Activated CD4-positive, alpha-beta memory T cell treated with anti-CD3 and anti-CD28 coated beads for 36 hours (primary cell): Measurements from ENCODE around the gene FOXE3. TPM values are rescaled to one million over a fixed set of nuclear protein-coding genes. Genes with fewer than 3 reads are reported as not detected.

Experiments
- CTCF ChIA-PET: fragments of 350-600 bp; sonication (Branson Sonifier 250); formaldehyde crosslinking; loops from one replicate; lab custom pipeline; 2021; ENCODE audit warnings: antibody characterized with exemption, inconsistent platforms; lab: Charles Lee
- POLR2A ChIA-PET: fragments of 350-600 bp; sonication (Branson Sonifier 250); formaldehyde crosslinking; loops from one replicate; lab custom pipeline; 2021; ENCODE audit warnings: antibody characterized with exemption; lab: Charles Lee
- DNase-seq: peaks from one replicate; pipeline ENCODE4 v3.0.0-alpha.2; 2020
- H3K27ac Mint-ChIP-seq: one replicate; pipeline ENCODE4 v1.8.0; 2021; ENCODE audit warnings: mixed read lengths
- H3K27me3 Mint-ChIP-seq: one replicate; pipeline ENCODE4 v1.8.0; 2021; ENCODE audit warnings: mixed read lengths
- H3K36me3 Mint-ChIP-seq: one replicate; pipeline ENCODE4 v1.8.0; 2021; ENCODE audit warnings: mixed read lengths
- H3K4me1 Mint-ChIP-seq: one replicate; pipeline ENCODE4 v1.8.0; 2021; ENCODE audit warnings: low read depth, mixed read lengths
- H3K4me3 Mint-ChIP-seq: one replicate; pipeline ENCODE4 v1.8.0; 2021; ENCODE audit warnings: mild to moderate bottlenecking, mixed read lengths
- H3K9me3 Mint-ChIP-seq: one replicate; pipeline ENCODE4 v1.8.0; 2021; ENCODE audit warnings: mixed read lengths
- intact Hi-C: fragments of 100-400 bp; cut with micrococcal nuclease; formaldehyde crosslinking; loops from one replicate; pipeline ENCODE4 v1.15.1; 2023
- total RNA-seq, 2 experiments: library from RNA; stranded (reverse); gene quantifications; one replicate each; pipeline ENCODE4 v1.2.3, GENCODE V29; 2021

The FOXE3 gene
- total RNA-seq, 2 experiments from 2014 or later = not detected

DNA sequence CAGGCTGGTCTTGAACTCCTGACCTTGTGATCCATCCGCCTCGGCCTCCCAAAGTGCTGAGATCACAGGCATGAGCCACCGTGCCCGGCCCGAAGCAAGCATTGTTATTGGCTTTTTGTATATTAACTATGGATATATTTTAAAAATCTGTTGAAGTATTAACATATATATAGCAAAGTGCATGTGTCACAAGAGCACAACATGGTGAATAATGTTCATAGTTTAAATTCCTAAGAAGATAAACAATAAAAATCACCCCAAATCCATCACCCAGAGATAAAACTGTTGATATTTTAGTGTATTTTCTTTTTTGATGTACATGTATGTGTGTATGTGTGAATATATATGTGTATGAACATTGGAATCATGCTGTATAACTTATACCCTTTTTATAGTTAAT is 9.1 kb upstream of the FOXE3 start:
- CTCF ChIA-PET = interaction anchor here (1.9 kb wide), 1 partner anchor 18 kb away, joined by 6 read pairs; no protein-coding TSS in a partner anchor
- Mint-ChIP-seq H3K4me1 (no peaks in the 10 kb centered on the region), H3K36me3 (no peaks in the 10 kb centered on the region), H3K27ac (no peak overlapping the region), H3K4me3 (no peak overlapping the region), H3K9me3 (no peaks in the 10 kb centered on the region), H3K27me3 (peaks cover 6% of the 10 kb centered on the region)
- intact Hi-C loops = no loop called here
- POLR2A ChIA-PET = no interaction called here
- no peak for DNase-seq

DNA sequence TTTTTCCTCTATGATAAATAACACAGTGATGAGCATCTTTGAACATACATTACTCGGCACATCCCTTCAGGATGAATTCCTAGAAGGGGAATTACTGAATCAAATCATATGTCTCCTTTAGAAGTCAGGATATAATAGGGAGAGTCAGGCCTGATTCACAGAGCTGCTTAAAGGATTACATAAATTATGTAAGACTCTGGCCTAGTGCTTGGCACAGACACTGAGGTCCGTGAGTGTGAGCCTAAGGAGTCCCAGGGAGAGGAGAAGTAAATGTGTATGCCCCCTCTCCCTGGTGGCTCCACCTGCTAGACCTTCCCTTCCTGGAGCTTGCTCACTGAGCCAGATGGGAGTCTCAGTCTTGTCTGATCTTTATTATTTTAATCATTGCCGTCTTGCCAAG is 8.6 kb upstream of the FOXE3 start:
- Mint-ChIP-seq H3K4me1 (no peaks in the 10 kb centered on the region), H3K9me3 (no peaks in the 10 kb centered on the region), H3K27me3 (peaks cover 6% of the 10 kb centered on the region), H3K36me3 (no peaks in the 10 kb centered on the region), H3K4me3 (no peak overlapping the region), H3K27ac (no peak overlapping the region)
- CTCF ChIA-PET = interaction anchor here (1.5 kb wide), 1 partner anchor 14 kb away, joined by 4 read pairs; no protein-coding TSS in a partner anchor
- POLR2A ChIA-PET = no interaction called here
- no peak for DNase-seq
- intact Hi-C loops = no loop called here

DNA sequence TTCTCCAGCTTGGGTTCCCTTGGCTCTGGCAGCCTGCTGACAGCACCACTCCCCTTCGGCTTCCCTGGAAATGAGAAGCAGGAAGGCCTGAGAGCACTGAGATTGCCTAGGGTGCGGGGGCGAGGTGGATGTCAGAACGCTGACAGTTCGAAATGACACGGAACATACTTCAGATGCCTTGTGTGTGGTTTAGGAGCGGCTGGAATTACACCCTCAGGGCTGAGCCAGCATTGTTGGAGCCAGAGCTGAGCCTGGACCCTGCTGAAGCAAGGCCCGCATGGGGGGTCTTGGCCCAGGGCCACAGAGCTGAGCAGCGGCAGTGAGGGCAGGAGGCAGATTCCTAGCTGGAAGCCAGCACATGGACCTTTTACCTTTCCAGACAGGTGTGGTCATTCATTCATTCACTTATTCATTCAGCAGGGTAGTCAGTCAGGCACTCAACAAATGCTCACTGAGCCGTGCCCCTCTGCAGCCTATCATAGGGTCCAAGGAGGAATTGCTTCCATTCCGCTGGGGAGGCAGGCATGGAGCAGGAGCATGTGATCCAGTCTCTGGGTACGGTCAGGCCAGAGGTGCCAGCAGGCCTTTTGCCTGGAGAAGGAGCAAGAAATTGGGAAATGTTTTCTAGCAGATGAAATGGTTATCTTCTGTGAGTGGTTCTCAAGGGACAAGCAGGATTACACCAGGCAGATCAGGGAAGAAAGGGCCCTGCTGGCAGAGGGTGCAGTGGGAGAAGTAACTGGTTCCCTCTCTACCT is 6.6 kb upstream of the FOXE3 start:
- intact Hi-C loops = no loop called here
- no peak overlapping the region for H3K27ac Mint-ChIP-seq
- no peak for DNase-seq
- peaks cover 7% of the 10 kb centered on the region for H3K27me3 Mint-ChIP-seq
- no peaks in the 10 kb centered on the region for H3K9me3 Mint-ChIP-seq
- H3K36me3 Mint-ChIP-seq = no peaks in the 10 kb centered on the region
- ChIA-PET CTCF (no interaction called here), POLR2A (no interaction called here)
- H3K4me1 Mint-ChIP-seq = no peaks in the 10 kb centered on the region
- H3K4me3 Mint-ChIP-seq = no peak overlapping the region

DNA sequence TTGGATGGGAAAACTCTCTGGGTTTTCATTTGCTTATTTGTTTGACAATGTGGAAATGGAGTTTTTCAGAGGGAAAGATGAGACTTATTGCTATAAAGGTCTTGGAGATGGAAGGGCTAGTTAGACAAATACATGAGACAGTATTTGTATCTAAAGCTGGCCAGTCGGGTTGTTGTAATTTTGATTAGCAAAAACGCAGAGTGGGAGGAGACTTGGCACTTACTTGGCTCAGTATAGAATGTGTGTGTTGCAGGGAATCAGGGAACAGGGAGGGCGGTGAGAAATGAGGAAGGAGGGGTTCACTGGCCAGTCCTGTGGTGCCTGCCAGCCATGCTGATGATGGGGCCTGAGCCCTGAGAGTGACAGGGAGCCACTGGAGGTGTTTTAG is 6.0 kb upstream of the FOXE3 start:
- no peaks in the 10 kb centered on the region for H3K4me1 Mint-ChIP-seq
- intact Hi-C loops = no loop called here
- no peak overlapping the region for H3K4me3 Mint-ChIP-seq
- H3K27me3 Mint-ChIP-seq = peaks cover 7% of the 10 kb centered on the region
- H3K36me3 Mint-ChIP-seq = no peaks in the 10 kb centered on the region
- no peak overlapping the region for H3K27ac Mint-ChIP-seq
- ChIA-PET POLR2A (no interaction called here), CTCF (no interaction called here)
- no peaks in the 10 kb centered on the region for H3K9me3 Mint-ChIP-seq
- DNase-seq = no peak

DNA sequence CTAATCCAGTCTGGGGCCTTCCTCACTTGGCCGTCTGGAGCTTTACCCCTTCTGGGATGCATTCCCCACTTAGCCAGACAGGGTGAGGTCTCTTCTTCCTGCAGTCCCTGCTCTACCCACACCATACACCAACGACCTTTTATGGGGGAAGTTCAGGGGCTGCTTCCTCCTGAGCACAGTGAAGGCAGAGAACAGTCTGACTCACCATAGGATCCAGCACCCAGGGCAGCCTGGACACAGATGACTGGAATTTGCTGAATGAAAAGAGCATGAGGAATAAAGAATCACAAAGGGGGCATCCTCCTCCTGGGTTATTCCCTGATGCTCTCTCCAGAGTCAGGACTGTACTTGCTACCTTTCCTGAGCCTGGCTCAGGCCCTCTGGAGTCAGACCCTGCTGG is 4.6 kb upstream of the FOXE3 start:
- CTCF ChIA-PET = interaction anchor here (0.6 kb wide), 1 partner anchor 47 kb away, joined by 3 read pairs; no protein-coding TSS in a partner anchor
- intact Hi-C loops = no loop called here
- DNase-seq = no peak
- Mint-ChIP-seq H3K27me3 (peaks cover 15% of the 10 kb centered on the region), H3K4me1 (no peaks in the 10 kb centered on the region), H3K36me3 (no peaks in the 10 kb centered on the region), H3K4me3 (no peak overlapping the region), H3K9me3 (no peaks in the 10 kb centered on the region), H3K27ac (no peak overlapping the region)
- POLR2A ChIA-PET = no interaction called here

DNA sequence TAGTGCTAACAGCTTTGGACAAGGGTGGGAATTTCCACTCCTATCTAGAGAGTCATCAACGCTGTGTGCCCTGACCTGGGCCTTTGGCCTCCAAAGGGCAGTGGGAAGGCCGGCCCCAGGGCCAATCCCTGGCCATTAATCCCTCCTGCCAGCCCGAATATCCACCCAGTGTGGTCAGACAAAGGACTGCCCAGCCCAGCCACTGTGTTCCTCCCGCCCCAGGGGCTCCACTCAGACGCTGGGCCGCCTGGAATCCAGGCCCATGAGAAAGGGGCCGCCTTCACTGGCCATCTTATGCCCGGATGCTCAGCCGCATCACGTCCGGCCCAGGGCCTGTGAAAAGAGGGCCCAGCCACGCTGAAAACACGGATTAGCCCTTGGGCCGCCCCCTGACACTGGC is 3.6 kb upstream of the FOXE3 start:
- Mint-ChIP-seq H3K4me3 (no peak overlapping the region), H3K9me3 (no peaks in the 10 kb centered on the region), H3K27ac (no peak overlapping the region), H3K27me3 (peaks cover 20% of the 10 kb centered on the region), H3K36me3 (no peaks in the 10 kb centered on the region), H3K4me1 (no peaks in the 10 kb centered on the region)
- DNase-seq = no peak
- ChIA-PET CTCF (interaction anchor here (1.0 to 1.8 kb wide), 2 partner anchors 11 to 24 kb away, joined by 3 to 6 read pairs; no protein-coding TSS in a partner anchor), POLR2A (no interaction called here)
- intact Hi-C loops = no loop called here

DNA sequence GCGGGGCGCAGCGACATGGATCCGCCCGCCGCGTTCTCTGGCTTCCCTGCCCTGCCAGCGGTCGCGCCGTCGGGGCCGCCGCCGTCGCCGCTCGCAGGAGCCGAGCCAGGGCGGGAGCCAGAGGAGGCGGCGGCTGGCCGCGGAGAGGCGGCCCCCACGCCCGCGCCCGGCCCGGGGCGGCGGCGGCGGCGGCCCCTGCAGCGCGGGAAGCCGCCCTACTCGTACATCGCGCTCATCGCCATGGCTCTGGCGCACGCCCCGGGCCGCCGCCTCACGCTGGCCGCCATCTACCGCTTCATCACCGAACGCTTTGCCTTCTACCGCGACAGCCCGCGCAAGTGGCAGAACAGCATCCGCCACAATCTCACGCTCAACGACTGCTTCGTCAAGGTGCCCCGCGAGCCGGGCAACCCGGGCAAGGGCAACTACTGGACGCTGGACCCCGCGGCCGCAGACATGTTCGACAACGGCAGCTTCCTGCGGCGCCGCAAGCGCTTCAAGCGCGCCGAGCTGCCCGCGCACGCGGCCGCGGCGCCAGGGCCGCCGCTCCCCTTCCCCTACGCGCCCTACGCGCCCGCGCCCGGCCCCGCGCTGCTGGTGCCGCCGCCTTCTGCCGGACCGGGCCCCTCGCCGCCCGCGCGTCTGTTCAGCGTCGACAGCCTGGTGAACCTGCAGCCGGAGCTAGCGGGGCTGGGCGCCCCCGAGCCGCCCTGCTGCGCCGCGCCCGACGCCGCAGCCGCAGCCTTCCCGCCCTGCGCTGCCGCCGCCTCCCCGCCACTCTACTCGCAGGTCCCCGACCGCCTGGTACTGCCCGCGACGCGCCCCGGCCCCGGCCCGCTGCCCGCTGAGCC is 459 bp downstream of the FOXE3 start:
- DNase-seq = peak; percentile 22

DNA sequence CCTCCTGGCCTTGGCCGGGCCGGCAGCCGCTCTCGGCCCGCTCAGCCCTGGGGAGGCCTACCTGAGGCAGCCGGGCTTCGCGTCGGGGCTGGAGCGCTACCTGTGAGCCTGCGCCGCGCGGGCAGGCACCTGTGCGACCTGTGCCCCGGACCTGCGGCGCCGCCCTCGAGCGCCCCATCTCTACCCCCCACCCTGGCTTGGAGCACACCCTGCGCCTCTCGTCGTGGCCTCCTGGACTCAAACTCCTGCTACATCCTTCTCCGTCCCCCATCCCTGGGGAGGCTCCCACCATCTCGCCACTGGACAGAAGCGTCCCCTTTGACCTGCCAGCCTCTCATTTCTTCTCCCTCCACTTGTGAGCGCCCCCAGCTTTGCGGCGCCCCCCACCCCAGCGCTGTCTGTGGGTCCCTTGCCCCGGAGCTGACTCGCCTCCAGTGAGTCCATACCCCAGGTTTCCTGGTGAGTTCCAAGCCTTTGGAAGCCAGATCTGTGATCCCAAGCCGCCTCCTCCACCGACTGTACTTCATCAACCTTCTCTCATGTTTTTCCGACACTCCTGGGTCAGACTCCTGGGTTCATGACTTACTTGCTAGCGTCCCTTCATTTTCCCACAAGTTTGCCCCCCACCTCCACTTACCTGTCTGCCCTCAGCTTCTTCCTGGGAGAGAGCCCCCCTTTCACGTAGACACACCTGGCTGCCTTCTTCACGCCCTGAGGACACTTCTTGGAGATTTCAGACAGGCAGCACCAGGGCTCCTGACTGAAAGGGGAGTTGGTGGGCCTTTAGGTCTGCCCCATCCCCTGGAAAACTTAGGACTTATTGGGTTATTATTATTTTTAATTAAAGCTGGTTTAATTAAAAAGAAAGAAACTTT is 1.3 kb downstream of the FOXE3 start:
- Mint-ChIP-seq H3K27me3 (peaks cover 30% of the 10 kb centered on the region), H3K4me1 (peaks cover 2% of the 10 kb centered on the region), H3K9me3 (no peaks in the 10 kb centered on the region), H3K27ac (no peak overlapping the region), H3K4me3 (peak overlapping the region; percentile 17), H3K36me3 (no peaks in the 10 kb centered on the region)
- ChIA-PET POLR2A (no interaction called here), CTCF (interaction anchor here (0.7 to 2.5 kb wide), 5 partner anchors 14 to 20 kb away, joined by 4 to 8 read pairs (median 5); partner anchors contain the start of gene FOXD2)
- no peak for DNase-seq
- intact Hi-C loops = no loop called here

More for the DNA sequence above, 459 bp downstream of the FOXE3 start:
- peaks cover 30% of the 10 kb centered on the region for H3K27me3 Mint-ChIP-seq
- ChIA-PET CTCF (interaction anchor here (0.7 to 0.9 kb wide), 2 partner anchors 20 to 21 kb away, joined by 4 to 5 read pairs; partner anchors contain the start of gene FOXD2), POLR2A (no interaction called here)
- intact Hi-C loops = no loop called here
- no peaks in the 10 kb centered on the region for H3K9me3 Mint-ChIP-seq
- no peaks in the 10 kb centered on the region for H3K36me3 Mint-ChIP-seq
- peaks cover 2% of the 10 kb centered on the region for H3K4me1 Mint-ChIP-seq
- no peak overlapping the region for H3K27ac Mint-ChIP-seq
- H3K4me3 Mint-ChIP-seq = peak overlapping the region; percentile 48

DNA sequence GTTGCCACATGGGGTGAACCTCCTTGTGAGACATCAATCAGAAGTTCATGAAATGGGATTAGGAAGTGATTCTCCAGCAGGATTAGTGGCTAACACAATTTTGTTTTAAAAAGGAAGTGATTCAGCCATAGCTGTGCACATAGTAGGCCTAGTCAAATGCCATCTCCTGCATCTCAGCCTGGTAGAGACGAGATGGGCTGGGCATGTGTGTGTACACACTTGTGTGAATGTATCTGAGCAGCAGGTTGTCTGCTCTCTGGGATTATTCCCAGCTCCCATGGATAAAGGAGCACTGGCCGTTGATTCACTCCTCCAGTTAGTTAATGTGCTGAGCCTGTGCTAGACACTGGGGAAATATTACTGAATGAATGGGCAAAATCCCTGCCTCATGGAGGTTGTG is 2.0 kb downstream of the FOXE3 start:
- Mint-ChIP-seq H3K4me1 (peaks cover 2% of the 10 kb centered on the region), H3K9me3 (no peaks in the 10 kb centered on the region), H3K27ac (no peak overlapping the region), H3K4me3 (no peak overlapping the region), H3K27me3 (peaks cover 30% of the 10 kb centered on the region), H3K36me3 (no peaks in the 10 kb centered on the region)
- intact Hi-C loops = no loop called here
- ChIA-PET CTCF (interaction anchor here (0.7 to 2.5 kb wide), 4 partner anchors 13 to 19 kb away, joined by 4 to 8 read pairs (median 5); no protein-coding TSS in a partner anchor), POLR2A (no interaction called here)
- DNase-seq = no peak

DNA sequence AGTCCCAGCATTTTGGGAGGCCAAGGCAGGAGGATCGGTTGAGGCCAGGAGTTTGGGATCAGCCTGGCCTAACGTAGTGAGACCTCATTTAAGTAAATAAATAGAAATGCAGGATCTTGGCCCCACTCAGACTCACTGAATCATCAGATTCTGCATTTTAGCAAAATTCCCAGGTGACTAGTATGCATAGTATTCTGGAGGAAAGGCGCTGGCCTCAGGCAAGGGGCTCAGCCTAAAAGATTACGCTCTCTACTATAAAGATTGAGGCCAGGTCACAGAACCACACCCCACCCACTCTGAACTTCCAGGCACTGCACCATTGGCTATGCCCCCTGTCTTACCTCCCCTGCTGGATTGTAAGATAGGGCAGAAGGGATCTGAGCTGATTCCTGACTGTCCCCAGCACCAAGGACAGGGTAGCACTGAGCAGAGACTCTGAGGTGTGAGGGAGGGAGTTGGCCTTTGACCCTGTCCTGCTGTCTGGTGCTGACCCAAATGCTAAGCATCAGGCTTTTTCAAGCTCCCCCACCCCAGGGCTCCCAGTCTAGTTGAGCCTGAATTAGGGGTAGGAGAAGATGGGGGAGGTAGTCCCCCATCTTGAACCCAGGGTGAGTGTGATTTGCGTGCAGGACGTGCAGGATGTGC is 2.7 kb downstream of the FOXE3 start:
- DNase-seq = no peak
- peaks cover 30% of the 10 kb centered on the region for H3K27me3 Mint-ChIP-seq
- peaks cover 2% of the 10 kb centered on the region for H3K4me1 Mint-ChIP-seq
- no peaks in the 10 kb centered on the region for H3K9me3 Mint-ChIP-seq
- no peaks in the 10 kb centered on the region for H3K36me3 Mint-ChIP-seq
- H3K27ac Mint-ChIP-seq = no peak overlapping the region
- ChIA-PET CTCF (interaction anchor here (1.3 to 2.5 kb wide), 3 partner anchors 13 to 19 kb away, joined by 3 to 8 read pairs (median 6); partner anchors contain the start of gene FOXD2), POLR2A (no interaction called here)
- intact Hi-C loops = no loop called here
- H3K4me3 Mint-ChIP-seq = no peak overlapping the region

DNA sequence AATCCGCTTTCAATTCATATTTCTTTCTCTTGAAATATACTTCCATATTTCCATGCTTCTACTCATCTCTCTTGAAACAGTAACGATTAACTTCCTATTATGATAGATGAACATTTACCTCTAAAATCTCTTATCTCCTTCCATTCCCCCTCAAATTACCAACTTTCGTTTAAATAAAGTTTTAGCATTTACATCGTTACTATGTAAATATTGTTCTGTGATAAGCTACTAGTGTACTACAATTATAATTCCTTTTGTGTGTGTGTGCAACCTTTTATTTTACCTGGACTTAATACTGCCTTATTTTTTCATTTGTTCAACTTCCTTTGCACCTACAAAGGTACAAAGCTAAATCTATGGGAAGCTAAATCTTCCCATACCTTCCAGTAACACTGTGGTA is 4.5 kb downstream of the FOXE3 start:
- H3K36me3 Mint-ChIP-seq = no peaks in the 10 kb centered on the region
- H3K27ac Mint-ChIP-seq = no peak overlapping the region
- intact Hi-C loops = no loop called here
- CTCF ChIA-PET = interaction anchor here (0.7 to 1.9 kb wide), 6 partner anchors 12 to 306 kb away, joined by 4 to 8 read pairs (median 5); partner anchors contain the start of gene FOXD2
- H3K27me3 Mint-ChIP-seq = peaks cover 24% of the 10 kb centered on the region
- DNase-seq = no peak
- peaks cover 2% of the 10 kb centered on the region for H3K4me1 Mint-ChIP-seq
- H3K4me3 Mint-ChIP-seq = no peak overlapping the region
- POLR2A ChIA-PET = no interaction called here
- H3K9me3 Mint-ChIP-seq = no peaks in the 10 kb centered on the region
